ENCODE measurements around the gene RUBCNL. TPM values are rescaled to one million over a fixed set of nuclear protein-coding genes. Genes with fewer than 3 reads are reported as not detected.

RUBCNL gene
- total and polyA plus RNA-seq, 2 of the 8 experiments (the other 6 are each of a cell fraction or from before 2014, with no cell fraction given), result 2.6 to 4.9 TPM

DNA sequence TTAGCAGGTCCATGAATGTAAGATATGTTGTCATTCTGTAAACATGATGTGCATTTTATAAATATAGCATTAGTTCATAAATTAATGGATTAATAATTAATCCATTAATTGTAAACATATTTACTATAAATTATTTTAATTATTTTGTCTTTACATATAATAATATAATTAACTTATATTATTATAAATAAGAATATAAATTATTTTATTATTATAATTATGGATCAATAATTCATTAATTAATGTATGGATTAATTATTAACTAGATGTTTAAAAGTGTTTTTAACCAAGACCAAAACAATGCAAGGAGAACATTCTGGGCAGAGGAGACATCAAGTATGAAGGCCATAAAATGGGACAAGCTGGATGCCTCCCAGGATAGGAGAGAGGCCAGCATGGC is 72.0 kb downstream of the RUBCNL start:
- no peaks in the 10 kb centered on the region for H3K27me3 ChIP-seq (replicated peaks in 1 of 4; ENCODE audit: control insufficient read depth in 3 of 4, extremely low read depth in 1 of 4, insufficient read depth in 3 of 4, low read length in 3 of 4)
- no peak for TF ChIP-seq TBP (IDR thresholded peaks at IDR 0.05; ENCODE audit: low read depth, low read length)
- TF ChIP-seq POLR2AphosphoS5 (IDR thresholded peaks at IDR 0.05; ENCODE audit: low read depth, low read length), result no peak
- no peak for TF ChIP-seq RXRA (IDR thresholded peaks at IDR 0.05; ENCODE audit: insufficient read depth, low read depth, low read length)
- TF ChIP-seq SIX5 (IDR thresholded peaks at IDR 0.05; ENCODE audit: low read depth, low read length), result no peak
- no peak for TF ChIP-seq HDAC6 (IDR thresholded peaks at IDR 0.05; ENCODE audit: low read depth, low read length)
- TF ChIP-seq NANOG (IDR thresholded peaks at IDR 0.05; ENCODE audit: insufficient read depth, low read depth, low read length, poor library complexity, severe bottlenecking), result no peak
- TF ChIP-seq KDM4A (IDR thresholded peaks at IDR 0.05; ENCODE audit: low read depth, low read length, severe bottlenecking), result no peak
- TF ChIP-seq ASH2L (IDR thresholded peaks at IDR 0.05; ENCODE audit: low read length), result no peak
- TF ChIP-seq SP4 (IDR thresholded peaks at IDR 0.05; ENCODE audit: low read length), result no peak
- TF ChIP-seq BRCA1 (IDR thresholded peaks at IDR 0.05; ENCODE audit: low read depth, low read length), result no peak
- TF ChIP-seq FOSL1 (IDR thresholded peaks at IDR 0.05; ENCODE audit: insufficient read depth, low read depth, low read length), result no peak
- no peak for TF ChIP-seq MAFK (IDR thresholded peaks at IDR 0.05; ENCODE audit: low read depth, low read length)
- TF ChIP-seq JUND (IDR thresholded peaks at IDR 0.05; ENCODE audit: low read length), result no peak
- no peak for TF ChIP-seq BACH1 (IDR thresholded peaks at IDR 0.05; ENCODE audit: low read length)
- no peak for TF ChIP-seq CREB1 (IDR thresholded peaks at IDR 0.05)
- no peak for TF ChIP-seq TAF1 (IDR thresholded peaks at IDR 0.05; ENCODE audit: low read depth, low read length)
- TF ChIP-seq SP2 (IDR thresholded peaks at IDR 0.05; ENCODE audit: low read length), result no peak
- no peak for TF ChIP-seq RAD21 (IDR thresholded peaks at IDR 0.05 in 1 of 2, conservative IDR thresholded peaks at IDR 0.05 in 1 of 2; ENCODE audit: low read depth in 2 of 2, low read length in 2 of 2)

More for the DNA sequence above, 72.0 kb downstream of the RUBCNL start:
- DNase-seq (ENCODE audit: low read depth in 1 of 2, low spot score in 2 of 2) (no peak), FAIRE-seq (no peak)
- no peak overlapping the region for H2AK5ac ChIP-seq (ENCODE audit: low read depth, low read length)
- ChIA-PET CTCF (ENCODE audit: partially characterized antibody) (no interaction called here), POLR2A (ENCODE audit: partially characterized antibody) (no interaction called here)
- H4K91ac ChIP-seq (replicated peaks; ENCODE audit: insufficient read length, low read length), result no peak overlapping the region
- no peak overlapping the region for H3K18ac ChIP-seq (ENCODE audit: extremely low read depth, low read length)
- no peak overlapping the region for H2BK12ac ChIP-seq (ENCODE audit: low read depth, low read length)
- no peak overlapping the region for H4K8ac ChIP-seq (ENCODE audit: extremely low read depth, insufficient read depth, low read length)
- H3K4ac ChIP-seq (replicated peaks; ENCODE audit: insufficient read length, low read depth, low read length), result no peak overlapping the region
- H3K56ac ChIP-seq (replicated peaks; ENCODE audit: insufficient read length, low read depth, low read length), result no peak overlapping the region
- no peak overlapping the region for H3K4me3 ChIP-seq (ENCODE audit: extremely low read depth in 1 of 4, insufficient read depth in 2 of 4, low read depth in 3 of 4, low read length in 4 of 4)
- no peak overlapping the region for H4K5ac ChIP-seq (ENCODE audit: insufficient read length, low read depth, low read length)
- H3K27ac ChIP-seq (ENCODE audit: low read depth, low read length), result no peak overlapping the region
- no peaks in the 10 kb centered on the region for H3K23me2 ChIP-seq (ENCODE audit: low read depth, low read length)
- no peak overlapping the region for H3K14ac ChIP-seq (ENCODE audit: insufficient read length)
- H3K79me1 ChIP-seq (ENCODE audit: low read depth, low read length), result no peaks in the 10 kb centered on the region
- no peak overlapping the region for H3K23ac ChIP-seq (ENCODE audit: insufficient read length)
- H2BK15ac ChIP-seq (ENCODE audit: low read length), result no peak overlapping the region
- H3K4me2 ChIP-seq (ENCODE audit: insufficient read depth in 1 of 2, low read depth in 2 of 2, low read length in 2 of 2), result no peak overlapping the region
- no peaks in the 10 kb centered on the region for H4K20me1 ChIP-seq (replicated peaks in 1 of 2; ENCODE audit: control insufficient read depth in 1 of 2, insufficient read depth in 2 of 2, low read length in 2 of 2)
- H3K9me3 ChIP-seq (ENCODE audit: insufficient read depth in 2 of 2, low read depth in 1 of 2, low read length in 1 of 2), result no peaks in the 10 kb centered on the region
- no peaks in the 10 kb centered on the region for H3K79me2 ChIP-seq (ENCODE audit: control insufficient read depth in 1 of 2, insufficient read depth in 2 of 2, low read length in 2 of 2)
- H2BK20ac ChIP-seq (ENCODE audit: low read length), result no peak overlapping the region
- no peak overlapping the region for H2BK120ac ChIP-seq (replicated peaks; ENCODE audit: low read depth, low read length)
- H2AFZ ChIP-seq (ENCODE audit: low read length), result no peak overlapping the region
- H3K9ac ChIP-seq (replicated peaks in 1 of 4; ENCODE audit: extremely low read depth in 1 of 4, low read depth in 3 of 4, low read length in 3 of 4), result no peak overlapping the region
- H3K4me1 ChIP-seq (replicated peaks in 1 of 4; ENCODE audit: control insufficient read depth in 3 of 4, insufficient read depth in 4 of 4, low read length in 3 of 4), result no peaks in the 10 kb centered on the region
- H2BK5ac ChIP-seq (ENCODE audit: low read depth, low read length), result no peak overlapping the region
- H3K36me3 ChIP-seq (ENCODE audit: control insufficient read depth in 2 of 4, insufficient read depth in 4 of 4, low read length in 3 of 4), result no peaks in the 10 kb centered on the region

Measured in H1 (cell line).